ENCODE data around the gene ZC3H18. TPM values are rescaled to one million over a fixed set of nuclear protein-coding genes. Genes with fewer than 3 reads are reported as not detected.

Gene ZC3H18
- total and polyA plus RNA-seq, 5 donors from 2014 or later: 10.9 to 162 (median 13.6) TPM

DNA sequence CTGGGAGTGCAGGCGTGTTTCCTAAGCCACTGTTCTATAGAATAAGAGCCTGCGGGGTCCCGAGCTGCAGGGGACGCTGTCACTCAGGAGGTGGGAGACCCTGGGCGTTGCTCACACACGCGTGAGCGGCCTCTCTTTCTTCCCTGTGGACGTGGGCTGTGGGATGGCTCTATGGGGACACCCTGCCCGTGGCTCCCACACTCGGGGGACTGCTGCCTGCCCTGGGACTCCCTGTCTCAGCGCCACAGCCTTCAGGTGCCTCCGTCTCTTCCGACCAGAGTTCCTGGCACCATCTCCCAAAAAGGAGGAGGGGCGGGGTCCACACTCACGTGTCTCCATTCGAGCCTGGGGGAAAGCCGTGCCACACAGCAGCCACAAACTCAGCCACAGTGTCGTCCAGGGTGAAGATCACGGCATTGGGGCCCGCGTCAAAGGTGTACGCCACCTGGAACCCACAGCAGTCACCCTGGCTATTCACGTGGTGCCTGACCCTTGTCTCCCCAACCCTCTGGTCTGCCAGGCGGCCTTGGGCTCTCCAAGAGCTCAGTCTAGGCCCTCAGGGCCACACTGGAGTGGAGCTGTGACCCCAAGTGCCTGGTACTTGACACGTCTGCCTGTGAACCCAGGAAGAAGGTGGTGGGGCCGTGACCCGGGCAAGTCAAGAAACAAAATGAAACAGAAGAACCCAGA lies 84.3 kb downstream of the ZC3H18 start:
- H3K27ac ChIP-seq (ENCODE audit: insufficient read depth, low read length, poor library complexity, severe bottlenecking): no peak overlapping the region
- H3K4me3 ChIP-seq (ENCODE audit: low read depth, low read length): no peak overlapping the region
- Mint-ChIP-seq H3K36me3 (peaks cover 5% of the 10 kb centered on the region), H3K4me3 (peak overlapping the region in 2 of 4 donors; percentile 7 to 56), H3K27me3 (no peaks in the 10 kb centered on the region), H3K4me1 (peaks cover 0 to 14% (median 3%) of the 10 kb centered on the region in 4 donors), H3K9me3 (peaks cover 0 to 2% (median 0%) of the 10 kb centered on the region in 7 donors), H3K27ac (peak overlapping the region in 1 of 3 donors; percentile 9)
- H3K4me1 ChIP-seq (ENCODE audit: control insufficient read depth, insufficient read depth, low read length, poor library complexity, severe bottlenecking): peaks cover 23% of the 10 kb centered on the region
- H3K27me3 ChIP-seq (ENCODE audit: control insufficient read depth, insufficient read depth, low read length): no peaks in the 10 kb centered on the region
- no peaks in the 10 kb centered on the region for H3K36me3 ChIP-seq (ENCODE audit: control insufficient read depth, insufficient read depth, low read length)
- ATAC-seq (ENCODE audit: low read depth in 2 of 2): no peak
- no peak for DNase-seq
- H3K9me3 ChIP-seq (ENCODE audit: control insufficient read depth in 2 of 2, low read length in 2 of 2): no peaks in the 10 kb centered on the region

DNA sequence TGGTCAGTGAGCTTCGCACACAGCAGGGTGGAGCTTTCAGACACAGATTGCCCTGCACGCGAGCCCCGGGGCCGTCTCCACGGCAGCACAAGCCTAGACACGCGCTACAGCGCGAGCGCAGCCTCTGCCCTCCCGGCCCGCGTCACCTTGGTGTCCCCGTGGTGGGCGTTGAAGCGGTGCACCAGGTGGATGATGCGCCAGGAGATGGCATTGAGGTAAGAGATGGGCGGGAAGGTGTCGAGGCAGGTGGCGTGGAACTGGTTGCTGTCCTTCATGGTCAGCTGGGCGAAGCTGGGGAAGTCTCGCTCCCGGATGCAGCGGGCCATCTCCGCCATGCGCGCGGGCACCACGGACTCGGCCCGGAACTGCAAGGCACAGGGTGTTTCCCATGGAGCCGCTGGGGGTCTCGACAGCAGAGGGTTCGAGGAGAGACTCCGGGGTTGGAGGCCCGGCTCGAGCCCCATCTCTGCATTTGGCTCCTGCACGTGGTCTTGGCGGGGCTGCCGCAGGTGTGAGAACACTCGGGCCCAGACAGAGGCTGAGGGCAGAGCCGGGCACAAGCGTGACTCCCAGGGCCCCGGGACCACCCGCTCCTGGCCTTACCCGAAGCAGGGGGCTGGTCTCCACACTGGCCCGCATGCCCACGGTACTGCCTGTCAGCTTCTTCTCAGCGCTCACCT lies 85.0 kb downstream of the ZC3H18 start:
- Mint-ChIP-seq H3K27ac (peak overlapping the region in 2 of 3 donors; percentile 65 to 71), H3K4me1 (peaks cover 0 to 11% (median 3%) of the 10 kb centered on the region in 4 donors), H3K4me3 (peak overlapping the region in 2 of 4 donors; percentile 21 to 52), H3K36me3 (peaks cover 5% of the 10 kb centered on the region), H3K27me3 (no peaks in the 10 kb centered on the region), H3K9me3 (peaks cover 0 to 2% (median 0%) of the 10 kb centered on the region in 7 donors)
- ATAC-seq (ENCODE audit: low read depth in 2 of 2) (no peak), DNase-seq (no peak)
- Histone ChIP-seq H3K4me3 (ENCODE audit: low read depth, low read length) (no peak overlapping the region), H3K27me3 (ENCODE audit: control insufficient read depth, insufficient read depth, low read length) (no peaks in the 10 kb centered on the region), H3K27ac (ENCODE audit: insufficient read depth, low read length, poor library complexity, severe bottlenecking) (no peak overlapping the region), H3K36me3 (ENCODE audit: control insufficient read depth, insufficient read depth, low read length) (no peaks in the 10 kb centered on the region), H3K4me1 (ENCODE audit: control insufficient read depth, insufficient read depth, low read length, poor library complexity, severe bottlenecking) (peaks cover 16% of the 10 kb centered on the region), H3K9me3 (ENCODE audit: control insufficient read depth in 2 of 2, low read length in 2 of 2) (no peaks in the 10 kb centered on the region)

DNA sequence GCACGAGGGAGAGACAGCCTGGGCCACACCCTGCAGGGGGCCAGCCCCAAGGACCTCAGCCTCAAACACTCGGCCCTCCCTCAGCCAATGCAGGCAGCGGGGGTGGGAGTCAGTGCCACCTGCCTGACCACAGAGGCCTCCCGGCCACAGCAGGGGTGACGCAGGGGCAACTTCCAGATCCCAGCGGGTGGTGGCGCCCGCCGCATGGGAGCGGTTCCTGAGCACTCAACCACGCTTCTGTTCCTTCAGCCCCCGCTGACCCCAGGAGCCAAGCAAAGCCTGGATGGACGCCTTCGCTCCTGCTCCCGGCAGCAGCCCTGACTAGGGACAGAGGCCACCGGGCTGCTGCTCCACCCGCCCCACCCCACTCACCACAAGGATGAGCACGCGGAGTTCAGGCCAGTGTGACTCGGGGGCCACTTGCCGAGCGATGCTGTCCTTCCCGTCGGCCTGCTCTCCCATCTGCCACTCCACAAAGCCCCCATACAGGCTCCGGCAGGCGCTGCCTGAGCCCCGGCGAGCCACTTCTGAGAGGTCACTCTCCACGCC lies 85.6 kb downstream of the ZC3H18 start:
- Histone ChIP-seq H3K9me3 (ENCODE audit: control insufficient read depth in 2 of 2, low read length in 2 of 2) (no peaks in the 10 kb centered on the region), H3K27me3 (ENCODE audit: control insufficient read depth, insufficient read depth, low read length) (no peaks in the 10 kb centered on the region), H3K4me3 (ENCODE audit: low read depth, low read length) (no peak overlapping the region), H3K4me1 (ENCODE audit: control insufficient read depth, insufficient read depth, low read length, poor library complexity, severe bottlenecking) (peaks cover 13% of the 10 kb centered on the region), H3K27ac (ENCODE audit: insufficient read depth, low read length, poor library complexity, severe bottlenecking) (no peak overlapping the region), H3K36me3 (ENCODE audit: control insufficient read depth, insufficient read depth, low read length) (no peaks in the 10 kb centered on the region)
- Mint-ChIP-seq H3K4me3 (no peak overlapping the region), H3K27ac (peak overlapping the region in 1 of 3 donors; percentile 5), H3K4me1 (peaks cover 0 to 10% (median 3%) of the 10 kb centered on the region in 4 donors), H3K27me3 (no peaks in the 10 kb centered on the region), H3K36me3 (peaks cover 5% of the 10 kb centered on the region), H3K9me3 (peaks cover 0 to 2% (median 0%) of the 10 kb centered on the region in 7 donors)
- no peak for ATAC-seq (ENCODE audit: low read depth in 2 of 2)
- DNase-seq: no peak

DNA sequence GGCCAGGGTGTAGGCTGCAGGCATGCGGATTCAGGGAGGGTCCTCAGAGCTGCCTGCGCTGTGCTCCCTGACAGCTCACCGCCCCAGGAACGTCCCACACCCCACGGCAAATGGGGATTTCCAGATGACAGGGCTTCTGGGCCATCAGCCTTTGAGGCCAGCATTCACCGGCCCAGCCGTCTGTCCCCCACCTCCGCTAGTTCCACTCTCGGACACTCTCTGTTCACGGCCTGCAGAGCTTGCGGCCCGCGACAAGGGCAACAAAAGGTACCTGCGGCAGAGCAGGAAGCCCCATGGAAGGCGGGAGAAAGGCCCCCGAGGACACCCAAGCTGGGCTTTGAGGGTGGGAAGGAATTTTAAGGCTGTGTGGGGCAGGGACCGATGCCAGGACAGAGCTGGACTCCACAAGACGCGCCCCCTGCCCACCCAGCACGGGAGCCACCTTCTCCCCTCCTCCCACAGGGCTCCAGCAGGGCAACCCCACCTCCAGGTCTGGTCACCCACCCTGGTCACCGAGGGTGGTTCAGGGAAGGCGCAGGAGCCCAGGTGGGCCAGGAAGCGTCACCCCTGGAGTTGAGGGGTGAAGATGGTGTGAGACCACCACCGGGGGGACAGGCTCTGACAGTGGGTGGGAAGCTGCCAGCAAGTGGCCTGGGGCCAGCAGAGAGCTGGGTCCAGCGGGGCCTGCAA lies 86.2 kb downstream of the ZC3H18 start:
- peaks cover 0 to 11% (median 6%) of the 10 kb centered on the region in 4 donors for H3K4me1 Mint-ChIP-seq
- Histone ChIP-seq H3K36me3 (ENCODE audit: control insufficient read depth, insufficient read depth, low read length) (no peaks in the 10 kb centered on the region), H3K4me3 (ENCODE audit: low read depth, low read length) (no peak overlapping the region), H3K4me1 (ENCODE audit: control insufficient read depth, insufficient read depth, low read length, poor library complexity, severe bottlenecking) (peaks cover 9% of the 10 kb centered on the region), H3K27ac (ENCODE audit: insufficient read depth, low read length, poor library complexity, severe bottlenecking) (no peak overlapping the region), H3K9me3 (ENCODE audit: control insufficient read depth in 2 of 2, low read length in 2 of 2) (no peaks in the 10 kb centered on the region), H3K27me3 (ENCODE audit: control insufficient read depth, insufficient read depth, low read length) (no peaks in the 10 kb centered on the region)
- DNase-seq: no peak
- peaks cover 0 to 2% (median 0%) of the 10 kb centered on the region in 7 donors for H3K9me3 Mint-ChIP-seq
- peaks cover 5% of the 10 kb centered on the region for H3K36me3 Mint-ChIP-seq
- no peak for ATAC-seq (ENCODE audit: low read depth in 2 of 2)
- H3K27me3 Mint-ChIP-seq: no peaks in the 10 kb centered on the region
- H3K4me3 Mint-ChIP-seq: no peak overlapping the region
- H3K27ac Mint-ChIP-seq: peak overlapping the region in 1 of 3 donors; percentile 5

DNA sequence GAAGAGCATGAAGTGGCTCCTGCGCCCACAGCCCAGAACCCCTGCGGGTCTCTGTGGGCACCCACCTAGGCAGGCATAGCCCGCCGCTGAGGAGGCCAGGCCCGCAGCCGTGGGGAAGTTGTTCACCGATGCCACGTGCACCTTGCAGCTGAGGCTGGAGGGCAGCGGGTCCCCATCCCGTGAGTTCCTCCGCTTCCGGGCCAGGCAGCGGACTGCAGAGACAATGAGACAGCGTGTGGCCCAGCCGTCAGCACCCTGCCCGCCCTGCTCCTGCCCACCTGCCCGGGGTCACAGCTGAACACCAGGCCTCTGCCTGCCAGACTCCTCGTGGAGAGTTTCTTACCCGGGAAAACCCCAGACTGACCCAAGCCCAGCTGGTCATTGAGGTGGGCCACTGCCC lies 87.2 kb downstream of the ZC3H18 start:
- H3K27me3 ChIP-seq (ENCODE audit: control insufficient read depth, insufficient read depth, low read length): no peaks in the 10 kb centered on the region
- H3K27ac ChIP-seq (ENCODE audit: insufficient read depth, low read length, poor library complexity, severe bottlenecking): no peak overlapping the region
- no peak for DNase-seq
- Mint-ChIP-seq H3K36me3 (peaks cover 5% of the 10 kb centered on the region), H3K9me3 (no peaks in the 10 kb centered on the region), H3K4me3 (no peak overlapping the region), H3K27ac (no peak overlapping the region), H3K27me3 (no peaks in the 10 kb centered on the region), H3K4me1 (peaks cover 7 to 12% (median 10%) of the 10 kb centered on the region in 4 donors)
- no peak for ATAC-seq (ENCODE audit: low read depth in 2 of 2)
- no peak overlapping the region for H3K4me3 ChIP-seq (ENCODE audit: low read depth, low read length)
- H3K4me1 ChIP-seq (ENCODE audit: control insufficient read depth, insufficient read depth, low read length, poor library complexity, severe bottlenecking): peaks cover 6% of the 10 kb centered on the region
- H3K9me3 ChIP-seq (ENCODE audit: control insufficient read depth in 2 of 2, low read length in 2 of 2): no peaks in the 10 kb centered on the region
- no peaks in the 10 kb centered on the region for H3K36me3 ChIP-seq (ENCODE audit: control insufficient read depth, insufficient read depth, low read length)

DNA sequence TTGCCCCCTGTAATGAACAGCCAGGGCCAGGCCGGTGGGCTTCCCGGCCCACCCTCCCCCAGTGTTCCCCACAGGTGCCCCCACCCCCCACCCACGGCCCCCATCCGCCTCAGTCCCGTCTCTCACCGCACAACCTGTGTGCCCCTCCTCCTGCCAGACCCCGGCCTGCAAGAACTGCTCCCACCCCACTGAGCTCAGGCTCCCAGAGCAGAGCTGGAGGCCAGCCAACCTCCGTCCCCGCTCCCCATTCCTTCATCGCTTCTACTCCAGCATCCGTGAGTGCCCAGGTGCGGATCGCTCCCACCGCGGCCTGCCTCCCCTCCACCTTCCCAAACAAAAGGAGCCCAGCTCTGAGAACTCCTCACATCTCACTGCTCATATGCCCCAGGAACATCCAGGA lies 88.5 kb downstream of the ZC3H18 start:
- H3K27ac Mint-ChIP-seq: no peak overlapping the region

DNA sequence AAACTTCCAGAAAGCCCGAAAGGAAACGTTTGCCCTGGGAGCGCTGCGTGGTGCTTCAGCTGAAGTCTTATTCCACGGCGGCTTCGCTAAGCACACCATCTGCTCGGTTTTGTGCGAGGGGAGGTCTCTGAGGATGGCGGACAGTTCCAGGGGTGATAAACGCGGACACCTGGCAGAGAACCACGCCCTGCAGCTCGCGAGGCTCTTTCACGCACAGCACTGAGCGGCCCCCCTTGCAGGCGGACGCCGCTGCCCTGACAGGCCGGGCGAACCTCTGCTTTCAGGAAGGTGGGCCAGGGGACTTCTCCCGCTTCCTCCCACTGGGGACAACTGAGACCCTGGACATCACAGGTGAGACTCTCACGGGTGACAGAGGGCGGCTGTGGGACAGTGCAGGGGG lies 89.0 kb downstream of the ZC3H18 start:
- Histone ChIP-seq H3K27me3 (ENCODE audit: control insufficient read depth, insufficient read depth, low read length) (no peaks in the 10 kb centered on the region), H3K27ac (ENCODE audit: insufficient read depth, low read length, poor library complexity, severe bottlenecking) (no peak overlapping the region), H3K9me3 (ENCODE audit: control insufficient read depth in 2 of 2, low read length in 2 of 2) (no peaks in the 10 kb centered on the region), H3K36me3 (ENCODE audit: control insufficient read depth, insufficient read depth, low read length) (no peaks in the 10 kb centered on the region), H3K4me3 (ENCODE audit: low read depth, low read length) (no peak overlapping the region), H3K4me1 (ENCODE audit: control insufficient read depth, insufficient read depth, low read length, poor library complexity, severe bottlenecking) (peaks cover 18% of the 10 kb centered on the region)
- Mint-ChIP-seq H3K4me1 (peaks cover 7 to 20% (median 13%) of the 10 kb centered on the region in 4 donors), H3K9me3 (no peaks in the 10 kb centered on the region), H3K36me3 (peaks cover 5% of the 10 kb centered on the region), H3K27me3 (no peaks in the 10 kb centered on the region), H3K27ac (no peak overlapping the region), H3K4me3 (no peak overlapping the region)
- no peak for ATAC-seq (ENCODE audit: low read depth in 2 of 2)
- no peak for DNase-seq

More for the DNA sequence above, 88.5 kb downstream of the ZC3H18 start:
- no peak overlapping the region for H3K4me3 ChIP-seq (ENCODE audit: low read depth, low read length)
- H3K4me1 Mint-ChIP-seq: peaks cover 7 to 18% (median 13%) of the 10 kb centered on the region in 4 donors
- H3K9me3 Mint-ChIP-seq: no peaks in the 10 kb centered on the region
- no peak for DNase-seq
- no peaks in the 10 kb centered on the region for H3K36me3 ChIP-seq (ENCODE audit: control insufficient read depth, insufficient read depth, low read length)
- H3K27me3 Mint-ChIP-seq: no peaks in the 10 kb centered on the region
- H3K27ac ChIP-seq (ENCODE audit: insufficient read depth, low read length, poor library complexity, severe bottlenecking): no peak overlapping the region
- no peak overlapping the region for H3K4me3 Mint-ChIP-seq
- H3K27me3 ChIP-seq (ENCODE audit: control insufficient read depth, insufficient read depth, low read length): no peaks in the 10 kb centered on the region
- peaks cover 14% of the 10 kb centered on the region for H3K4me1 ChIP-seq (ENCODE audit: control insufficient read depth, insufficient read depth, low read length, poor library complexity, severe bottlenecking)
- no peak for ATAC-seq (ENCODE audit: low read depth in 2 of 2)
- no peaks in the 10 kb centered on the region for H3K9me3 ChIP-seq (ENCODE audit: control insufficient read depth in 2 of 2, low read length in 2 of 2)
- peaks cover 5% of the 10 kb centered on the region for H3K36me3 Mint-ChIP-seq
